ENCODE data around the gene SMCO4. TPM values are rescaled to one million over a fixed set of nuclear protein-coding genes. Genes with fewer than 3 reads are reported as not detected.

The SMCO4 gene
- total RNA-seq, 2 donors from 2014 or later: 4.6 to 27.5 TPM

- ATAC-seq: no peak
- Histone ChIP-seq H3K4me1 (peaks cover 35% of the 10 kb centered on the region), H3K36me3 (replicated peaks in 1 of 2; ENCODE audit: insufficient read depth in 1 of 2, low read depth in 2 of 2) (no peaks in the 10 kb centered on the region), H3K4me3 (no peak overlapping the region), H3K27ac (no peak overlapping the region), H3K27me3 (no peaks in the 10 kb centered on the region), H3K9me3 (no peaks in the 10 kb centered on the region)
- WGBS, 2 donors: 83 to 87% methylated on average over 4 of the region's 4 CpGs
- no peak for DNase-seq
- TF ChIP-seq CTCF (IDR thresholded peaks at IDR 0.05) (no peak), POLR2A (IDR thresholded peaks at IDR 0.05) (no peak)
- intact Hi-C loops (cut with DNase I): no loop called here
These were observed 48.8 kb downstream of the SMCO4 start for GRCh38 chr11:93494357-93494756.

DNA sequence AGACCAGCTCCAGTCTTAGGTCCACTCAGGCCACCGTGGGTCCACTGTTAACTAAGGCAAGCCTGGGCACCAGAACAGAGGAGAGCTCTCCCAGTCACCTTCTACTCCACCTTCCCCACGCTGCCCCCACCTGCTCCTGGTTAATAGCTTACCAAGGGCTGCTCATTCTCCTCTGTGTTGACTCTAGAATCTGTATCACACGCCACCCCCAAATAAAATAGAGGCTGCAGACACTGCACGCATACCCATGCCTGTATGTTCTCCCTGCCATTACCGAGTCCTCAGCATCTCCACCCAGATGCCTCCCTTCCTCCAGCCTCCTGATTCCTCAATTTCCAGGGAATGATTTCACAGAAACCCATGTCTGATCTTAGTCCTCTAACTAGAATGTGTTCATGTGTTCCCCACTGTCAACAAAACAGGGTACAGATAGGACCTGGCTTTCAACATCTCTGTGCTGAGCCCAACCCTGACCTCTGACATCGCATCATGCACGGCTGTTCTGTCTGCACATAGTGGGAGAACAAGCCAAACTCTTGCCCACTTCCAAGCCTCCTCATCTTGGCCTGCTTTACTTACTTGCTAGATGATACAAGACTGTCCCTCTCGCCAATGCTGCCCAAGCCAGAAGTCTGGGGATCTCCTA is 49.8 kb downstream of the SMCO4 start:
- DNase-seq: peak; percentile 39 to 68 (median 54)
- ATAC-seq: peak; percentile 82
- 32 to 38% methylated on average over 7 to 8 of the region's 8 CpGs for WGBS, 2 donors

DNA sequence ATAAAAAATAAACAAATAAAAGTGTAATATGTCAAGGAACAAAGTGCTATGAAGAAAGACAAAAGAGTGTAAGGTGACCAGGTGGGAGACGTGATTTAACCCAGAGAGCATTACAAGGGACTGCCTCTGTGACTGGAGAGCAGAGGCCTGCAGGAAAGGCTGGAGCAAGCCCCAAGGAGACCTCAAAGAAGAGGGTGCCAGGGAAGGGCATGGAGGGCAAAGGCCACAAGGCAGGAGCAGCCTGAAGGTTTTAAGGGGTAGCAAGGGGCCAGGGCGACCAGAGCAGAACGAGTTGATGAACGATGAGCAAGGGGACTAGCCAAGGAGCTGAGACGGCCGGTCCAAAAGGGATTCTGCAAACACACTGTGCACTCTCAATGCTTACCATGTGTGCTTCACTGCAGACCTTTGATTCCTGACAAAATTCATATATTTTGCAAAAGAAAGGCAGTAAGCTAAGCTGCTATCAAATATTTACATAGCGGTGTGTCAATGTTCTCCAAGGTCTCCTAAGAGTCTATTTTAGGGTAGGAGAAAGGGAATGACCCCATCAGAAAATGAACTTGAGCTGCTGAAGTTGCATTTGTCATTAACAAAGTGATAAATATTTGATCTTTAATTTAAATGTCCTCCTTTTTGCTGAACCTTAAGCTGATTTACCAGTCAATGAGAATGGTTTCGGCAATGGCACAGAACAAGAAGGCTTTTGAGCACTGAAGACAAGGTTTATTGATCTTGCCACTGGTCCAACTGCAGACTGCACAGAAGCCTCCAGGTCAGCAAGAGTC is 50.5 kb downstream of the SMCO4 start:
- Histone ChIP-seq H3K4me3 (no peak overlapping the region), H3K27me3 (no peaks in the 10 kb centered on the region), H3K27ac (peak overlapping the region in 3 of 4 donors; percentile 6 to 37 (median 23)), H3K4me1 (peaks cover 37% of the 10 kb centered on the region), H3K36me3 (replicated peaks in 1 of 2; ENCODE audit: insufficient read depth in 1 of 2, low read depth in 2 of 2) (no peaks in the 10 kb centered on the region), H3K9me3 (no peaks in the 10 kb centered on the region)
- no peak for TF ChIP-seq POLR2A (IDR thresholded peaks at IDR 0.05)
- no peak for TF ChIP-seq CTCF (IDR thresholded peaks at IDR 0.05)
- no peak for DNase-seq
- no peak for ATAC-seq
- WGBS, 2 donors: 39 to 52% methylated on average over 8 of the region's 8 CpGs
- intact Hi-C loops (cut with DNase I): no loop called here

More for the DNA sequence above, 49.8 kb downstream of the SMCO4 start:
- Histone ChIP-seq H3K36me3 (replicated peaks in 1 of 2; ENCODE audit: insufficient read depth in 1 of 2, low read depth in 2 of 2) (no peaks in the 10 kb centered on the region), H3K9me3 (no peaks in the 10 kb centered on the region), H3K4me1 (peaks cover 35% of the 10 kb centered on the region), H3K27ac (peak overlapping the region in 2 of 4 donors; percentile 6 to 37), H3K27me3 (no peaks in the 10 kb centered on the region), H3K4me3 (no peak overlapping the region)
- intact Hi-C loops (cut with DNase I): no loop called here
- TF ChIP-seq CTCF (IDR thresholded peaks at IDR 0.05) (no peak), POLR2A (IDR thresholded peaks at IDR 0.05) (no peak)

- intact Hi-C loops (cut with DNase I): no loop called here
- ATAC-seq (no peak), DNase-seq (no peak)
- Histone ChIP-seq H3K4me1 (peaks cover 43% of the 10 kb centered on the region), H3K9me3 (no peaks in the 10 kb centered on the region), H3K27me3 (no peaks in the 10 kb centered on the region), H3K4me3 (no peak overlapping the region), H3K36me3 (replicated peaks in 1 of 2; ENCODE audit: insufficient read depth in 1 of 2, low read depth in 2 of 2) (no peaks in the 10 kb centered on the region), H3K27ac (peak overlapping the region in 2 of 4 donors; percentile 23 to 32)
- TF ChIP-seq CTCF (IDR thresholded peaks at IDR 0.05) (no peak), POLR2A (IDR thresholded peaks at IDR 0.05) (no peak)
- WGBS, 2 donors: 77 to 80% methylated on average over 5 of the region's 5 CpGs
These were observed 51.2 kb downstream of the SMCO4 start for GRCh38 chr11:93491973-93492372.

Data from body of pancreas (tissue), 4 donors.